Activated CD8-positive, alpha-beta T cell treated with anti-CD3 and anti-CD28 coated beads for 36 hours (primary cell): Measurements from ENCODE around the gene PSMG1. TPM values are rescaled to one million over a fixed set of nuclear protein-coding genes. Genes with fewer than 3 reads are reported as not detected.

Experiments
- ATAC-seq: fragments of 200-7000 bp; cut with Tn5 transposase; one replicate; pipeline ENCODE4 v1.10.0; 2021; ENCODE audit warnings: mild to moderate bottlenecking, moderate library complexity
- CTCF ChIA-PET: fragments of 350-600 bp; sonication (Branson Sonifier 250); formaldehyde crosslinking; loops from one replicate; lab custom pipeline; 2021; ENCODE audit warnings: antibody characterized with exemption; lab: Charles Lee
- POLR2A ChIA-PET: fragments of 350-600 bp; sonication (Branson Sonifier 250); formaldehyde crosslinking; loops from one replicate; lab custom pipeline; 2021; ENCODE audit warnings: antibody characterized with exemption; lab: Charles Lee
- DNase-seq: peaks from one replicate; pipeline ENCODE4 v3.0.0-alpha.2; 2020
- H3K27ac Mint-ChIP-seq: one replicate; pipeline ENCODE4 v1.8.0; 2021; ENCODE audit warnings: mild to moderate bottlenecking, mixed read lengths
- H3K27me3 Mint-ChIP-seq: one replicate; pipeline ENCODE4 v1.8.0; 2021; ENCODE audit warnings: mixed read lengths
- H3K36me3 Mint-ChIP-seq: one replicate; pipeline ENCODE4 v1.8.0; 2021; ENCODE audit warnings: low read depth, mixed read lengths
- H3K4me1 Mint-ChIP-seq: one replicate; pipeline ENCODE4 v1.8.0; 2021; ENCODE audit warnings: low read depth, mixed read lengths
- H3K4me3 Mint-ChIP-seq: one replicate; pipeline ENCODE4 v1.8.0; 2021; ENCODE audit warnings: mild to moderate bottlenecking, moderate library complexity, mixed read lengths
- H3K9me3 Mint-ChIP-seq: one replicate; pipeline ENCODE4 v1.8.0; 2021; ENCODE audit warnings: mixed read lengths
- CTCF ChIP-seq: fragments of 200-600 bp; IDR thresholded peaks from one replicate; pipeline ENCODE4 v1.8.0; 2022; ENCODE audit warnings: antibody characterized with exemption, mild to moderate bottlenecking
- intact Hi-C: fragments of 100-400 bp; cut with micrococcal nuclease; formaldehyde crosslinking; loops from one replicate; pipeline ENCODE4 v1.10.0; 2022
- total RNA-seq, 2 experiments: library from RNA; stranded (reverse); gene quantifications; one replicate each; pipeline ENCODE4 v1.2.3, GENCODE V29; 2021

The PSMG1 gene
- total RNA-seq, 2 experiments from 2014 or later: 90.9 to 107 TPM

GRCh38 chr21:39181205-39181818 is 1.9 kb downstream of the PSMG1 start:
- H3K4me3 Mint-ChIP-seq: peak overlapping the region; percentile 87
- no peak for ATAC-seq
- H3K36me3 Mint-ChIP-seq: peaks cover 33% of the 10 kb centered on the region
- ChIA-PET POLR2A (interaction anchor here (1.0 to 3.1 kb wide), 3 partner anchors 9 to 132 kb away, joined by 3 to 16 read pairs (median 4); partner anchors contain the start of gene BRWD1), CTCF (interaction anchor here (0.8 to 1.4 kb wide), 2 partner anchors 10 to 268 kb away, joined by 3 read pairs; no protein-coding TSS in a partner anchor)
- H3K9me3 Mint-ChIP-seq: no peaks in the 10 kb centered on the region
- intact Hi-C loops: loop anchor here (10.0 kb wide), 2 partner anchors 203 to 417 kb away; a partner anchor contains a TSS
- DNase-seq: no peak
- H3K27me3 Mint-ChIP-seq: no peaks in the 10 kb centered on the region
- H3K27ac Mint-ChIP-seq: peak overlapping the region; percentile 47
- H3K4me1 Mint-ChIP-seq: peaks cover 35% of the 10 kb centered on the region
- TF ChIP-seq CTCF: no peak

- ChIA-PET POLR2A (interaction anchor here (1.0 to 3.1 kb wide), 2 partner anchors 9 to 133 kb away, joined by 4 to 16 read pairs; partner anchors contain the start of gene BRWD1), CTCF (interaction anchor here (0.7 to 1.4 kb wide), 5 partner anchors 10 to 372 kb away, joined by 3 read pairs; no protein-coding TSS in a partner anchor)
- H3K27ac Mint-ChIP-seq: no peak overlapping the region
- no peaks in the 10 kb centered on the region for H3K9me3 Mint-ChIP-seq
- H3K27me3 Mint-ChIP-seq: no peaks in the 10 kb centered on the region
- ATAC-seq: no peak
- intact Hi-C loops: loop anchor here (10.0 kb wide), 2 partner anchors 204 to 416 kb away; a partner anchor contains a TSS
- no peak for TF ChIP-seq CTCF
- H3K36me3 Mint-ChIP-seq: peaks cover 40% of the 10 kb centered on the region
- H3K4me1 Mint-ChIP-seq: peaks cover 40% of the 10 kb centered on the region
- H3K4me3 Mint-ChIP-seq: peak overlapping the region; percentile 41
- no peak for DNase-seq
Measured at GRCh38 chr21:39180429-39181019, 2.7 kb downstream of the PSMG1 start.

GRCh38 chr21:39178421-39178820 is 4.8 kb downstream of the PSMG1 start:
- intact Hi-C loops: no loop called here
- Mint-ChIP-seq H3K4me1 (peaks cover 29% of the 10 kb centered on the region), H3K9me3 (no peaks in the 10 kb centered on the region), H3K4me3 (no peak overlapping the region), H3K27me3 (no peaks in the 10 kb centered on the region), H3K36me3 (peaks cover 56% of the 10 kb centered on the region), H3K27ac (no peak overlapping the region)
- CTCF ChIA-PET: interaction anchor here (0.7 kb wide), 1 partner anchor 222 kb away, joined by 3 read pairs; no protein-coding TSS in a partner anchor
- POLR2A ChIA-PET: no interaction called here
- no peak for TF ChIP-seq CTCF
- DNase-seq (no peak), ATAC-seq (no peak)

GRCh38 chr21:39176271-39176709 is 7.0 kb downstream of the PSMG1 start:
- ATAC-seq: no peak
- H3K4me3 Mint-ChIP-seq: no peak overlapping the region
- DNase-seq: no peak
- no peak for TF ChIP-seq CTCF
- no peak overlapping the region for H3K27ac Mint-ChIP-seq
- ChIA-PET CTCF (interaction anchor here (0.6 to 1.8 kb wide), 6 partner anchors 8 to 710 kb away, joined by 3 read pairs; no protein-coding TSS in a partner anchor), POLR2A (interaction anchor here (1.9 kb wide), 1 partner anchor 12 kb away, joined by 7 read pairs; no protein-coding TSS in a partner anchor)
- no peaks in the 10 kb centered on the region for H3K27me3 Mint-ChIP-seq
- H3K4me1 Mint-ChIP-seq: peaks cover 20% of the 10 kb centered on the region
- intact Hi-C loops: no loop called here
- peaks cover 50% of the 10 kb centered on the region for H3K36me3 Mint-ChIP-seq
- no peaks in the 10 kb centered on the region for H3K9me3 Mint-ChIP-seq
